Hindlimb muscle (tissue), 1 donor: ENCODE data around the gene HHAT. TPM values are rescaled to one million over a fixed set of nuclear protein-coding genes. Genes with fewer than 3 reads are reported as not detected.

Experiments used
- DNase-seq: peaks from one replicate; pipeline ENCODE4 v3.0.0-alpha.2; 2013
- polyA plus RNA-seq: library from polyadenylated mRNA; unstranded; fragments of 120-200 nt; gene quantifications from one replicate; pipeline ENCODE4 v1.2.1, GENCODE V29; 2013; ENCODE audit not compliant: insufficient read length

Gene HHAT
- polyA plus RNA-seq, 1 donor, result 4.6 TPM

DNA sequence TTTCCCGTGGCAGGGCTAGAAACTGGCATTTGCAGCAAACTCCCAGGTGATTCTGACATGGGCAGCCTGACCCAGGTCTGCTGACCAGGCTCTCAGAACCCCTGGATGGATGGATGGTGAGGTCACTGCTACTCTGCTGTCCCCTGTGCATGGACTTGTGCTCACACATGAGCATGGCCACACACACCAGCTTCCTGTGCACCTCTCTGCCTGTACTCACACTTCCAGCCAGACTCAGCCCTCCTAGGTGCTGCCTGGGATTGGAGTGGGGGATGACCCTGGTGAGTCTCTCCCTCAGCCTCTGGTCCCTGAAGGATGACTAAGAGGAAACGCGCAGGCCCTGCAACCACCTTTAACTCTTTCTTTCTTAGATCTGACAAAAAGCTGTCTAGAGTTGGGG is 361.1 kb downstream of the HHAT start:
- no peak for DNase-seq

DNA sequence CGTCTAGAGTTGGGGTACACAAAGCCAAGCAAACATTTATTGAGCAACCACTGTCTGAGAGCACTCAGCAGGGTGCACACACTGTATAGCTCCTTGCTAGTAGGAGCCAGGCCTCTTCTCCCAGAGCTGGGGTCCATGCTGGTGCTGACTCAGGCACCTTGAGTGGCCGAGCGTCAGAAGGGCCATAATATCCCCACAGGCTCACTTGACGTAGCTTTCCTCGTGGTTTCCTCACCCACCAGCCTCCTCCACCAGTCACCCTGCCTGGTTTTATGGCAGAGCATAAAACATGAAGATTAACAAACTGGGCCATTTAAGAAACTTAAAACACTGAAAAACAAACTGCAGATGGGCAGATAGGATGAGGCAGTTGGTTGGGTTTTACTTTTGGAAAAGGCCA is 361.5 kb downstream of the HHAT start:
- DNase-seq, result no peak

DNA sequence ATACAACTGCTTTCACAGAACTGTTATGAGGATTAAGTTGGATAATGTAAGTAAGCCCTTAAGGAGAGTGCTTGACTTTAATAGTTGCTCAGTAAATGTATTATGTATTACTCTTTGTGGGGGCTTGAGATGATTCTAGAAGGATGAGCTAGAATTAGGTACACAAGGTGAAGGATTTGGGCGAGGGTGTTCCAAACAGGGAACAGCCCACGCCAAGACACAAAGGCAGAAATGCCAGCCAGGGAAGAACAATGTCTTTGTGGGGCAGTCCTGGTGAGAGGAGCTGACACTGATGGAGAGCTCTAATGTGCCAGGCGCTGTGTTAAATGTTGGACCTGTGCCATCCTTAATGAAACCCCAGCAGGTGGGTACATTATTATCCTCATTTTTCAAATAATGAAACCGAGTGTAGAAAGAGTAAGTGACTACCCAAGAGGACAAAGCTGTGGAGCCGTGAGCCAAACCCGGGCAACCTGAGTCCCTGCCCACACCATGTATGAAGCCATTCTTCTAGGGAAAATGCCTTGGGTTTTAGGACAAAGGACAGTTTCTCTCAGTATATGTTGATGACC is 362.4 kb downstream of the HHAT start:
- no peak for DNase-seq

DNA sequence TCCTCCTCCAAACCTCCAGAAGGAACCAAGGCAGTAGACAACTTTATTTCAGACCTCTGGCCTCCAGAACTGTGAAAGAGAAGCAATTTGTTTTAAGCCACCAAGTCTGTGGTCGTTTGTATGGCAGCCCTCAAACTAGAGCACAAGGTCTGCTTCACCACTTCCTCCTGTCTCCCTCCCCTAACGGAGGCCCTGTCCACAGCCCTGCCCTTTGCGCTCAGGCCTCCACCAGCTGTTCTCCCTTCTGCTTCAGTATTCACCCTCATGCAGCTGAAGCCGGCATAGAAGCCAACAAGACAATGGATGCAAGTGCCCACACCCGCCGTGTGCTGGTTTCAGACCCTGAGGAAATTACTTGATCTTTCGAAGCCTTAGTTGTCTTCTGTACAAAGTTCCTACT is 364.1 kb downstream of the HHAT start:
- no peak for DNase-seq

DNA sequence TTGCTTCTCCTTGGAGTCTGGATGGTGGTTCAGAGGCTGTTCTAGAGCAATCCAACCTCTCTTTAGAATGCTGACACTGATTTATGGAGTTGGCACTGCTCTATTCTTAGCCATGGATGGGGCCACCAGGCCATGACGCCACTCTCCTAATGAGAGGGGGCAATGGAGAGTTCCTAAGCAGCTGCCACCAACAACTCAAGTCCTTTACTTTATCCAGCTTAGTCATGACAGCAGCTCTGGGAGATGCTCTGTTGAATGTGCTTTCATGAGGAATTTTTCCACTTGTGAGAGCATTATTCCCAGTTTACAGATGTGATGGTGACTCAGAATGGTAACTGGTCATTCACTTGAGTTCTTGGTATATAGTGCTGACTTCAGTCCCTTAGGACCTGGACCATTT is 366.3 kb downstream of the HHAT start:
- no peak for DNase-seq

DNA sequence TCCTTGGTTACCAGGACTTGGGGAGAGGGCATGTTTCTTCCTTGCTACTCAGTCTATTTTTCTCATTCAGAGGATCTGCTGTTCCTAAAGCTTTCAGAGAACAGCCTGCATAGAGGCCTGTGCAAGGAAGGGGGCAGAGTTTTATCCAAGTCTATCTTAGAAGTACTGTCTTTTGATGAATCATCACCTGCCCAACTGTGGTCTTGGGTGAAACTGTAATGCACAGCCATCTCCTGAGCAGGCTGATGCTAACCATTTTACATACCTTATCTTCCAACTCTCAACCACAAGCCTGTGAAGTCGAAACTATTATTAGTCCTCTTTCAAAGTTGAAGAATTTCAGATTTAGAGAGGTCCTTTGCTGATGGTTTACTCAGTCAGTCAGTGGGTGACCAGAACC is 368.0 kb downstream of the HHAT start:
- no peak for DNase-seq

DNA sequence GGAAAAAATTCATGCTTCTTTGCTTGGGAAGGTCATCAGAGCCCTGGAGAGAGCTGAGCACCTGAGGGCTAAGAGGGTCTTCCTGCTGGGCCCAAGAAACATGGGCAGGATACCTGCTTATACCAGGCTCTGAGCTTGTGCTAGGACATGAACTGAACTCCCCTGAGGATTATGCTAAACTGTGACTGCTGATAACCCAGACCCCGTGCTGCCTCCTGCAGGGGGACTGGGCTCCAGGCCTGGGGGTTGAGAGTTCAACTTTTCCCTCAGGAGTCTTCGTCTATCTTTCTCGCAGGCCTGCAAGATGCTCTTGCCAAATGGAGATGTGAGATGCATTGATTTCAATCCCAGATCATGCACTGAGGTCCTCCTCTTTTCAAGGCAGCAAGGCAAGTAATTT is 368.5 kb downstream of the HHAT start:
- DNase-seq, result no peak

DNA sequence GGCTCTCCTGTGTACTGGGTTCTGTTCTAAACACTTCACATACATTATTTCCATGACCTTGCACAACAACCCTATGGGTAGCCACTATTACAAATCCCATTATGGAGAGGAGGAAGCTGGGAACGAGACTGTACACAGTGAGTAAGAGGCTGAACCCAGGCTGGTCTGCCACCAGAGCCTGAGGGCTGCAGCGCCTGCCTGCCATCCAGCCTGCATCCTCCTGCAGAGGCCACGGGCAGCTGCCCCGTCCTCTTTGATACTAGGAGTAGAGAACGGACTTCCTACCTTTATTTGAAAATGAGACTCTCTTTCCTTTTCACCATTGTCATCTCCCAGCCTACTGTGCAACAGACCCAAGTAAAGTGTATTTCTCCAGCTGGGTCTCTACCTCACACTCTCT is 370.0 kb downstream of the HHAT start:
- DNase-seq, result no peak

DNA sequence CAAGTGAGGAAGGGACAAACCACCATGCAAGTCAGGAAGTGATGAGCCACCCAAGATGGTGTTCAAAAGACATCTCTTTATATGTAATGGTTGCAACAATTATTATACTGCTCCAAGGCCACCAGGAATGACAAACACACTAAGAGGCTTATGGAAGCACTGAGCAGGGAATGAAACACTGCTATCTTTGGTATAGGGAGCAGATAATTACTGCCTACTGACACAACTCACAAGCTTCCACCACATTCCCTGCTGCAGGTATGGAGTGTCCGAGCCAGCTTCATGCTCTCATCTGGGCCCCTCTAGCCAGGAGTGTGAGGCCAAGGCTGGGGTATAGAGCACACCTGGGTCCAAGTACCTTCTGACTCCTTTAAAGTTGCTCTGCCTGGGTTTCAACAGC is 371.4 kb downstream of the HHAT start:
- no peak for DNase-seq

DNA sequence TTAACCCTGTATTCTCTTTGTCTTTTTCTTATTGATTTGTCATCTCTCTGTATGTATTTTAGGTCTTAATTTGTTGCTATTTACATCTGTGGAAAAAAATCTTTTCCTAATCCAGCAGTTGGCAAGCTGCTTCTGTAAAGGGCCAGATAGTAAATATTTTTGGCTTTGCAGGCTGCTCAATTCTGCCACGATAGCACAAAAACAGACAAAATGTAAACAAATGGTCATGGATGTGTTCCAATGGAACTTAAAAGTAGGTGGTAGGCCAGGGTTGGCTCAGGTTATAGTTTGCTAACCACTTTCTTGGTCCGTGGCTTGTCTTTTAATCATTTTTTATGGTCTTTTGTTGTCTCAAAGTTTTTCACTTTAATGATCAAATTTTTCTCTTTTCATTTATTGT is 371.8 kb downstream of the HHAT start:
- no peak for DNase-seq

DNA sequence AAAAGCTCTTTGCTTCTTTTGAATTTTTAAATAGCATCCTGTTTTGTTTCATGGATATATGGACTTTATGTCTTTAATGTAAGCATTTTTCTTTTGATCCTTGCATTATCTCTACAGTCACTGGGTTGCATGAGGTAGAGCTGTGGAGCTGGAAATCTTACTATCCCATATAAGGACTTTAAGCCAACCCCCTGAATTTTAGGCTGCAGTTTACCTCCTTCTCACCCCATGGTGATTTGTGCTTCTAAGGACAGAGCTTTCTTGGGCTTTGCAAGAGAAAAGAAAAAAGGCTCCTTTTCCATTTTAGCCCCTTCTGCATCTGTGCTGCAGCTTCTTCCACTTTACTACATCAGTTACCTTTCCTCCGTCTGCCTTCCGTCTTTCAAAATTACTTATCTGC is 373.8 kb downstream of the HHAT start:
- no peak for DNase-seq

DNA sequence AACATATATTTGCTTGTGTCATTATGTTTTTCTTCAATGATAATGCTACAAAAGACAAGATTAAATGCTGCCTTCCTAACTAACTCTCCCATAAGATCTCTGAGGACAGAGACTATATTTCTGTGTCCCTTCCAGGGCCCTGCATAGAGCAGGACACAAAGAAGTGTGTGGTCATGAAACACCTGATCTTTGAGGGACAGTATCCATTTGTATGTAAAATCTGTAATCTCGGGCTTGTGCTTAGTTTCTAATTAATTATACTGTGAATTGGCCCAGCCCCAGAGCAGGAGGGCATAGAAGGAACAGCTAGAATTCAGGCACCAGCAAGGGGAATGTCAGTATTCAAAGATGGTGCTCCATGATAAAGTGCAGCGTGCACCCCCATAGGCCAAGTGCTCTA is 374.9 kb downstream of the HHAT start:
- DNase-seq, result no peak

DNA sequence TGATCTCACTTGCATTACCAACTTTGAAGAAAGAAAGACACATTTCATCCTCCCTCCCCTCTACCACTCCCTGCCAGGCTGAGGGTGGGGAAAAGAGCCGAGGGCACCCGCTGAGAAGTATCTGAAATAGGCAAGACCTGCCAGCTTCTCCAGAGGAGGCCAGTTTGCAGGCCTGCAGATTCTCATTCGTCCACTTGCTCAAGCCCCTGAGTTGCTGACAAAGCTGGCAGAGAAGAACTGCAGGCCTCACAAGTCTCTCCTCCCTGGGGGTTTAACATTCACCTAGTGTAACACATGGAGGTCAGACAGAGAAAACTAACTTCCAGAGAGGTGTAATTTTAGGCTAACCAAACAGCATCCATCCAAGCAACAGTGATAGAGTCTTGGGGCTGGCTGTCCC is 376.4 kb downstream of the HHAT start:
- DNase-seq, result no peak

DNA sequence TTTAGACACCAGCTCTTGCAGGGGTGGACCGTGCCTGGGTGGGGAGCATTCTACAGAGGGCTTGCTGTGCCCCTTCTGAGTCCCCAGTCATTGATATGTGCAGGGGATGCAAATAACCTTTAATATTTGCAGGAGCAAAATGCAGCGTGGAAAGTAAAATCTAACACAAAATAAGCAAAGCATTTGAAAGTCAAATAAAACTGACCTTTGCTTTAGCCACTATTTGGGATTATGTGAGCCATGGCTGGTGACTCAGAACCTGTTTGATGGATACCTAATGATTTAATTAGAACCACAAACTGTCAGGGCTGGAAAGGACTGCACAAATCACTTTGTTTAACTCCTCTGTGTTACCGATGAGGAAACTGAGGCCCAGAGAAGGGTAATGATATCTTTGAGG is 377.5 kb downstream of the HHAT start:
- DNase-seq, result no peak

DNA sequence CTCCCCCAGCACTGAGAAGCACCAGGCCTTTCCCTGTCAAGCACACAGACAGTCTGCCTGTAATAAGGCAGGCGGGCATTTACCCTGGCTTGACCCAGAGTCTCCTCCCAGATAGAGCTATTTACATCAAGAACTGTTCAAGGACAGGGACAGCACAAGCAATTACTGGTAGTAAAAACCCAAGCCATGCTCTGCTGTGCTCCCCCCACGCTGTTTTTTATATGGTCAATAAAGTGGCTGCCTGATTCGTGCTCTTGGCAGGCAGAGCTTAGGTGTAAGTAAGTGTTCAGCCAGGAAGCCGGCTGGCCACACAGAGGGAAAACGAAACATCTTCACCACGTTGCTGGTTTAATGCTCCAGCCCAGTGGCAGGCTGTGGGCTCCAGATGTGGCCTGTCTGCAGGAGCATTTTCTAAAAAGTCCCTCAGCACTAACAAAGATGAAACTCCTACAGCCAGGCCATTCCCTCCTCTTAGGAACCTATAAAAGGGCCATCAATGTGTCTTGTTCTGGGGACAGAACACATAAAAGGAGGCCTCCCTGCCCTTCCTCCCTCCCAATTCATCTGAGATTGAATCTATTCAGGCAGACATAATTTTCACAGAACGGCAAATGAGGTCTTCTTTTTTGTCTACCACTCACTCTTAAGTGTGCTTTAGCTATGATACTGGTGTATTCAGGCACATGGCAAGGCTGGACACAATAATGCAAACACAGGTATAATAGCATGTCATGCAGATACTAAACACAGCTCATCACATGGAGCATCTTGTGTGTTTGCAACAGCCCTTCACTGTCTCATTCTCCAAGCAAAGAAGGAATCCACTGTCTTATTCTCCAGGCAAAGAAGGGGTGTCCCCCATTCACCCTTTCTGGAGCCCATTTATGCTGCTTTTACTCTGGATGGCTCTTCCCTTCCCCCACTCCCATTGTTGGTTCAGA is 378.9 kb downstream of the HHAT start:
- no peak for DNase-seq

DNA sequence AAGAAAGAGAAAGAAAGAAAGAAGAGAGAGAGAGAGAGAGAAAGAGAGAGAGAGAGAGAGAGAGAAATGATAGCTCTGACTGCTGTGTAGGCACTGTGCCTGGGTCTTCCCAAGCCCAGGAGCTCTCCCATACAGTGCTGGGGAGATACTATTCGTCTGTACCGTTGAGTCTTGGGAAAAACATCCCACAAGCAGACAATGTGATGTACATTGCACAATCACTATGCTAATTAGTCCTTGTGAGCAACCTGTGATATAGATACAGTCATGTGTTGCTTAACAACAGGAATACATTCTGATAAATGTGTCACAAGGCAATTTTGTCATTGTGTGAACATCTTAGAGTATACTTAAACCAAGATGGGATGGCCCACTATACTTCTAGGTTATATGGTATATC is 381.0 kb downstream of the HHAT start:
- DNase-seq, result no peak

DNA sequence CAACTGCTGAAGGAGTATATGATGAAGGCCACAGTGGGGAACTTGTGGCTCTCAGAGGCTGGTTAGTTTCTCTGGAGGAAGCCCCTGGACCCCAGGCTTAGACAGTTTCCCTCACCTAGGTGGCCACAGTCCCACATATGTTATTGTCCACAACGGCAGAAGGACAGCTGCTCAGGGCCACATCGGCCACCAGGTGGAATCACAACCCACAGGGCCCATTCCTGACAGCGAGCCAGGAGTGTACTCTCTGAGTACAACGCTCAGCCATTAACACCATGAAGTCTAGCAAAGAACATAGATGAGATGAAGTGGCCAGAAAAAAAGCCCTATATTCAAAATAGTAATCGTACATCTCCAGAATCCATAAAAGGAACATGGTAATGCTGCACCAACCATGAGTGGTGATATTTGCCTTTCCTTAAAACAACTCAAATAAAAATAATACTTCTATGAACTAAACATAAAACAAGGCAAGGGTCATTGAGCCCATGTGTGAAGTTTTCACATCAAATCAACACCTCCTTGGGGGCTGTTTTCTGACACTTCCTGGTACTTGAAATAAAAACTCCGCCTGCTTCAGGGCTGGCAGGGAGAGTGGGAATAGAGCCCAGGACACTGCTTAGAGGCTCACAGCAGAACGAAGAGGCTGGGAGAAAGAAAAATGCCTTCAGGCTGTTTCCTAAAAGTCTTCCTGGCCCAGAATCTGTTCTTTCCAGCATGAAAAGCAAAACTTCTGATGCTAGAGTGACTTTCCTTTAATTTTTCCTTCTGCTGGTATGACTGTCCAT is 383.3 kb downstream of the HHAT start:
- no peak for DNase-seq

DNA sequence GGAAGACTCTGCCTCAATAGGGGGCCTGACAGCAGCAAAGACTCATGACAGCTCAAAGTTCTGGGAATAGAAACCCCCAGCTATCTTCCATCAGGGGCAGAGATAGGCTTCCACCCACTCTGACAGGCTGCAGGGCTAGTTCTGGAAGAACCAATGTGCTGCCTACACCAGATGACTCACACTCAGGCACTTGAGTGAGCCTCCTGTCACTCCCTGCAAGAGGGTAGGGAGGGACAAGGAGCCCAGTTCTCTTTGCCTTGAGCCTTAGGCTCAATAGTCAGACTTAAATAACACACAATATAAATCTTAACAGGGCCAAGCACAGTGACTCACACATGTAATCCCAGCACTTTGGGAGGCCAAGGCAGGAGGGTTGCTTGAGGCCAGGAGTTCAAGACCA is 386.4 kb downstream of the HHAT start:
- no peak for DNase-seq

DNA sequence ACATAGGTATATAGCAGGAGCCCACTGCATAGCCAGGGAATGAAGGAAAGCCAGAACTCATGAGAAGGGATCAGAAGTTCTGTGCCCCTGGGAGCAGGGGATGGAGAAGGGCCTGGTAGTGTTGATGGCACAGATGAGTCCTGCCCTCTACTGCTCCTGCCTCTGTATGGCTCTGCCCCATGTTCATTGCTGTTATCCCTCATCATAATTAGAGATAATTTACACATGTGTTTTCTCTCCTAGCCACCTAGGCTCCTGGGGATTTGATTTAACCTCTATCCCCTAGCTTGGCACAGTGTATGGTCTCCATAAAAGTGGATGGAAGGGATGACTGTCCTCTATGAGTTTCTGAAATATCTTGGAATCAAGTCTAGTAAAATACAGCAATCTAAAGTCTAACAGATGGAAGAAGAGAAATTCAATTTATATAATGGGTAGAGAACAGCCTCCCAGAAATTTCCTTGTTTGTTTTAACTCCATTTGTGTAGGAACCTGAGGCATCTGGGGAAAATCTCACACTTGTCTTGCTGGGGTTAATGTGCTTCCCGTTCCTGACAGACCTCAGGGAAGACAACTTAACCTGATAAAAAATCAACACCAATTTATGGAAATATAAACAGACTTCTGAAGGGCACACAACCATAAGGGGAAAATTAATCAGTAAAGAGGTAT is 393.8 kb downstream of the HHAT start:
- DNase-seq, result no peak

DNA sequence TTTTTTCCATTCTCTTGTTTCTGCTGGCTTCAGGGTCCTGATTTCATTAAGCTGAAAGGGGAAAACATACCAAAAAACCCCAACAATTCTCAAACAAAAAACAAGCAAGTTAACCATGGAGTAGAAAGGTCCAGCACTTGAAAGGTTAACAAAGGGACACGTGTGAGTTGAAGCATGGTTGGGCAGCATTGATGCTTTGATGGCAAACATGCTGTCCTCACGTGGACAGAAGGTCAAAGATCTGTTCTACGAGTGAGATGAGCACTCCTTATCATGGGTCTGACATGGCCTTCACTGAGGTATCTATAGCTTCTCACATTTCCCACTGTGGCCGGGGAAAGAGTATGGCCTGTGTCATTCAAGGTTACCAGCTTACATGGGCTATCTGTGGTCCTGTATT is 394.9 kb downstream of the HHAT start:
- DNase-seq, result no peak

DNA sequence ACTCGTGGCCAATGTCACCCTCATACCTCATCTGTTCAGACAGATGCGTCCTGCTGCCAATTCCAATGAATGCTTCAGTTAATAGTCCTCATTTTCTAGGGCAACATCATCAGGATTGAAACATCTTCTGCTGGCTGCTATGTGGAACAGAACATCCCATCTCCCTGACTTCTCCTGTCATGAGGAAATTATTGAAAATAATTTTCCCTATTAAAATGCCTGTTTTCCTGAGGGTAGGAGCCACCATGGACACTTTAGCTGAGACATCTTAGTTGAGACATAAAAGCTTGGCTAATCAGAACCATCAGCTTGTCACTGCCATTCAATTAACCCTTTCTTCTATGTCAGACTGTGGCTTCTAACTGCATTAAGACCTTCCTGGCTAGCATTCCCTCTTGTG is 396.1 kb downstream of the HHAT start:
- no peak for DNase-seq
